ENCODE results near the gene DEAF1. TPM values are rescaled to one million over a fixed set of nuclear protein-coding genes. Genes with fewer than 3 reads are reported as not detected.
A peak's percentile ranks its signal among the peaks of the same experiment; 100 is the strongest.

DEAF1 gene
- total RNA-seq, 1 donor from 2014 or later: 48.1 TPM

DNA sequence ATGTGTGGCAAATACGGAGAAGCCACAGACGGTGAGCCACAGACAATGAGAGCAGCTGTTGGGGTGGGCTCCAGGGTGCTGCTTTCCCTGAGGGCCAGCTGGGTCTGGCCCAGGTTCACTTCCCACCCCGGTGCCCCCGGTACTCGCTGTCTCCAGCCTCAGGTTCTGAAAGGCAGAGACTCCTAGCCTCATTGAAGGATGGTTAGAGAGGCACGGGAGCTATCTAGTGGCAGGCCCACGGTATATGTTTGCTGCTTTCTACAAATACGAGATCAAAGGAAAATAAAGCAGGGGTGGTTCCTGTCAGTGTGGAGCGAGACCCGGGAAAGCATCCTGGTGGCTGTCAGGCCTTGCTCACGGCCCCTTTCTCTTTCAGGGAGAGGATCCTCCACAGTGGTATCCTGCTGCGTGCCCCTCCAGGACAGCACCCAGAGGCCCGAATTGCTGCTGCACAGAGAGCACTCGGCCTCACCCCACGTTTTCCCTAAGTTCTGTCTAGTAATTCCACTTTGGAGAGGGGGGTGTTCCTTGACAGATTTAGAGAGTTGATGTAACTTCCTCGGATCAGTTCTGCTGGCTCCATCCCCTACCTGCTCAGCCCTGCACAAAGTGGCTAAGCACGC lies 3.6 kb upstream of the DEAF1 start:
- Mint-ChIP-seq H3K36me3 (no peaks in the 10 kb centered on the region), H3K27ac (peak overlapping the region; percentile 54), H3K4me1 (ENCODE audit: unreplicated experiment) (peaks cover 16% of the 10 kb centered on the region), H3K27me3 (no peaks in the 10 kb centered on the region), H3K4me3 (peak overlapping the region; percentile 51), H3K9me3 (no peaks in the 10 kb centered on the region)
- TF ChIP-seq, protein P1, sequence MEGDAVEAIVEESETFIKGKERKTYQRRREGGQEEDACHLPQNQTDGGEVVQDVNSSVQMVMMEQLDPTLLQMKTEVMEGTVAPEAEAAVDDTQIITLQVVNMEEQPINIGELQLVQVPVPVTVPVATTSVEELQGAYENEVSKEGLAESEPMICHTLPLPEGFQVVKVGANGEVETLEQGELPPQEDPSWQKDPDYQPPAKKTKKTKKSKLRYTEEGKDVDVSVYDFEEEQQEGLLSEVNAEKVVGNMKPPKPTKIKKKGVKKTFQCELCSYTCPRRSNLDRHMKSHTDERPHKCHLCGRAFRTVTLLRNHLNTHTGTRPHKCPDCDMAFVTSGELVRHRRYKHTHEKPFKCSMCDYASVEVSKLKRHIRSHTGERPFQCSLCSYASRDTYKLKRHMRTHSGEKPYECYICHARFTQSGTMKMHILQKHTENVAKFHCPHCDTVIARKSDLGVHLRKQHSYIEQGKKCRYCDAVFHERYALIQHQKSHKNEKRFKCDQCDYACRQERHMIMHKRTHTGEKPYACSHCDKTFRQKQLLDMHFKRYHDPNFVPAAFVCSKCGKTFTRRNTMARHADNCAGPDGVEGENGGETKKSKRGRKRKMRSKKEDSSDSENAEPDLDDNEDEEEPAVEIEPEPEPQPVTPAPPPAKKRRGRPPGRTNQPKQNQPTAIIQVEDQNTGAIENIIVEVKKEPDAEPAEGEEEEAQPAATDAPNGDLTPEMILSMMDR (conservative IDR thresholded peaks at IDR 0.05): no peak
- DNase-seq (ENCODE audit: extremely low spot score, unreplicated experiment): no peak

DNA sequence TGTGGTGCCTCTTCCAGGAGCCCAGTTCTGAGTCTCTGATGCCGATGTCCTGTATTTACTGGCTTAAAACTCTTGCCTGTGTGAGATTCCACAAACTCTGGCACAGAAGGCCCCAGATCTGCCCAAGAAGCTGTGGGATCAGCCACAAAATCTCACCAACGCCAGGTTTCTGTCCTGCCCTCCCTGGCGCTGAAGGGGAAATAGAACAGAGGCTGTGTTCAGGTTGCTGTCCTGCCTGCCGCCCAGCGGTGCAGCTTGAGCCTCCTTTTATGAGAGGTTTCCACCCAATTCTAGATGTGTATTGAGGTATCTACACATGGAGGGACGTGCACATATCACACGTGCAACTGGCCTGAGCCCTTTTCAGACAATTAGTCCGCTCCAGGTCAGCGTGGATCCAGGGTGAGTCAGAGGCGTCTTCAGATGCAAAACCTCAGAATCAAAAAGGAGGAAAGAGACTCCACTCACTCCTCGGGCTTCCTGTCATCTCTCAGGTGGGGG lies 2.8 kb upstream of the DEAF1 start:
- no peak for DNase-seq (ENCODE audit: extremely low spot score, unreplicated experiment)
- TF ChIP-seq, protein P1 (conservative IDR thresholded peaks at IDR 0.05): no peak
- peak overlapping the region; percentile 81 for H3K4me3 Mint-ChIP-seq
- peaks cover 24% of the 10 kb centered on the region for H3K4me1 Mint-ChIP-seq (ENCODE audit: unreplicated experiment)
- H3K9me3 Mint-ChIP-seq: no peaks in the 10 kb centered on the region
- peak overlapping the region; percentile 54 for H3K27ac Mint-ChIP-seq
- H3K36me3 Mint-ChIP-seq: no peaks in the 10 kb centered on the region
- no peaks in the 10 kb centered on the region for H3K27me3 Mint-ChIP-seq

DNA sequence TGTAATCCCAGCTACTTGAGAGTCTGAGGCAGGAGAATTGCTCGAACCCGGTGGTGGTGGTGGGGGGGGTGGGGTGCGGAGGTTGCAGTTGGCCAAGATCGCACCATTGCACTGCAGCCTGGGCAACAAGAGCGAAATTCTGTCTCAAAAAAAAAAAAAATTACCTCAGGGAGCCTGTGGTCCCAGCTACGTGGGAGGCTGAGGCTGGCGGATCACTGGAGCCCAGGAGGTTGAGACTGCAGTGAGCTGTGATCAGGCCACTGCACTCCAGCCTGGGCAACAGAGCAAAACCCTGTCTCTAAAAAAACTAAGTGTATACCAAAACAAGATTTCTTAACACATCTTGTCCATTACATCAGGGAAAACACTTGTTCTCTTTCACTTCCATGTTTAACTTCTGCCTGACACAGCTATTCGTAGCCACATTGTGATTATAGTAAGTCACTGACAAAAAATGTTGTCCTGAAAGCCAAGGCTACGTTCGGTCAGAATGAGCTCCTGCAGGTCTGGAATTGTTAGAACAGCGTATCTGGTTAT lies 2.0 kb upstream of the DEAF1 start:
- H3K4me3 Mint-ChIP-seq: peak overlapping the region; percentile 81
- no peak for DNase-seq (ENCODE audit: extremely low spot score, unreplicated experiment)
- H3K27me3 Mint-ChIP-seq: no peaks in the 10 kb centered on the region
- H3K9me3 Mint-ChIP-seq: no peaks in the 10 kb centered on the region
- H3K4me1 Mint-ChIP-seq (ENCODE audit: unreplicated experiment): peaks cover 28% of the 10 kb centered on the region
- H3K27ac Mint-ChIP-seq: peak overlapping the region; percentile 54
- TF ChIP-seq, protein P1 (conservative IDR thresholded peaks at IDR 0.05): no peak
- no peaks in the 10 kb centered on the region for H3K36me3 Mint-ChIP-seq

DNA sequence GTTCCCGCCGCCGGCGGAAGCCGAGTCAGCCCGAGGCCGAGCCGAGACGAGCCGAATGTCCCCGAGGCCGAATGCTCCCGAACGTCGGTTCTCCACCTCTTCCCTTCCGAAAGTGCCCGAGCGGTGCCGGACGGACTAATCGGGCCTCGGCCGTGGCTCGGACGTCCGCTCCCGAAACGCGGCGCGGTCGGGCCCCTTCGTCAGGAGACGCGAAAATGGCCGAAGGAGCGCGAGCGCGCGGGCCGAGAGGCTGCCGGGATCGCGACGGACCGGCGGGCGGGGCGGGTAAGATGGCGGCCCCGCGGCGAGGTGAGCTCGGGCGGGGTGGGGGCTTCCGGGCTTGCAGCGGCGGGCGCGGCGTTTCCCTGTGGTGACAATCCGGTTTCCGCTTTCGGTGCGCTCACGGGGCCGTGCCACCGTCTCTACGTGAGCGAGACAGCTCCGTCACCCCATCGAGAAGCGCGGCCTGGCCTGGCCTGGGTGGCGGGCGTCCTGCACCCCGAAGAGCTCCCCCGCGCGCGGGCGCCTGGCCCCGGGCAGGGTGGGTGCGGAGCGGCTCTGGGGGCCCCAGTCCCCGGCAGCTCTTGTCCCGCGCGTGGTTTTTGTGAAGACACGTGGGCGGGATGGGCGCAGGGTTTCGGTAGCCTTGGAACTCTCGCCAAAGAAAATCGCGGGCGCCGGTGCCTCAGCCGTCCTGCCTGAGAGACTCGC lies 671 bp upstream of the DEAF1 start, which contains the start of gene TMEM80:
Gene TMEM80 (plus strand): TSS at position 279 of the 711 bp plus-strand sequence. CDS start 12 bp downstream, at position 291.
- Mint-ChIP-seq H3K9me3 (no peaks in the 10 kb centered on the region), H3K36me3 (no peaks in the 10 kb centered on the region), H3K4me3 (peak within 1 kb of the TSS; percentile 90), H3K27ac (peak within 1 kb of the TSS; percentile 95), H3K4me1 (ENCODE audit: unreplicated experiment) (peaks cover 37% of the 10 kb centered on the region), H3K27me3 (no peaks in the 10 kb centered on the region)
- DNase-seq (ENCODE audit: extremely low spot score, unreplicated experiment): peak; percentile 100
- TF ChIP-seq, protein P1 (conservative IDR thresholded peaks at IDR 0.05): no peak

DNA sequence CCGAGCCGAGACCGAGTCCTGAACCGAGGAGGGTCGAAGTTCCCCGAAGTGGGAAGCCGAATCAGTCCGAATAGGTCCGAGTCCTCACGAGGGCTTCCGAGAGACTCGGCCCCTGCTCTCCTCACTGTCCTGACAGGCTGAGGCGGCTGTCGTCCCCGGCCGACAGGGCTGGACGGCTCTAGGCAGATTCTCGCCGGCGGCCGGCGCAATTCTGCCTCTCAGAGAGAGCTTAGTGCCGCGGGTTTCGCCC lies 191 bp upstream of the DEAF1 start:
- Mint-ChIP-seq H3K4me3 (peak overlapping the region; percentile 90), H3K27me3 (no peaks in the 10 kb centered on the region), H3K9me3 (no peaks in the 10 kb centered on the region), H3K4me1 (ENCODE audit: unreplicated experiment) (peaks cover 38% of the 10 kb centered on the region), H3K36me3 (no peaks in the 10 kb centered on the region), H3K27ac (peak overlapping the region; percentile 95)
- no peak for DNase-seq (ENCODE audit: extremely low spot score, unreplicated experiment)
- TF ChIP-seq, protein P1 (conservative IDR thresholded peaks at IDR 0.05): no peak
